HL-60 (cell line): ENCODE results near the gene DSEL.

Experiments used
- DNase-seq, 2 experiments: peaks; one replicate each; pipeline ENCODE4 v3.0.0-alpha.2; 2010 to 2020; ENCODE audit warnings: low read depth in 1 of 2, low spot score in 1 of 2
- H3K27ac ChIP-seq: fragments of 250-450 bp; sonication (Bioruptor Pico); replicated peaks from 2 replicates; pipeline ENCODE4 v1.5.1; 2020; ENCODE audit warnings: mild to moderate bottlenecking, moderate library complexity
- H3K27me3 ChIP-seq: fragments of 250-450 bp; sonication (Bioruptor Pico); 2 replicates; pipeline ENCODE4 v1.5.1; 2021; ENCODE audit warnings: mild to moderate bottlenecking, moderate library complexity; ENCODE audit not compliant: insufficient read depth, poor library complexity, severe bottlenecking
- H3K4me3 ChIP-seq: replicated peaks from 2 replicates; pipeline ENCODE4 v1.5.1; 2011; ENCODE audit warnings: mild to moderate bottlenecking, control low read depth, low read length; ENCODE audit not compliant: insufficient read depth
- CTCF ChIP-seq: IDR thresholded peaks from one replicate; pipeline ENCODE4 v1.5.1; 2011; ENCODE audit warnings: low read length, control low read depth, inconsistent platforms; ENCODE audit not compliant: insufficient read depth
- GABPA ChIP-seq: IDR thresholded peaks from 2 replicates; pipeline ENCODE4 v1.6.1; 2012; ENCODE audit warnings: low read depth
- POLR2AphosphoS5 ChIP-seq: IDR thresholded peaks from 2 replicates; pipeline ENCODE4 v1.6.1; 2012; ENCODE audit warnings: low read depth
- REST ChIP-seq: IDR thresholded peaks from 2 replicates; pipeline ENCODE4 v1.6.1; 2012; ENCODE audit warnings: low read depth; ENCODE audit not compliant: insufficient replicate concordance
- SPI1 ChIP-seq: IDR thresholded peaks from 2 replicates; pipeline ENCODE4 v1.6.1; 2012; ENCODE audit warnings: low read depth, mild to moderate bottlenecking, borderline replicate concordance

Gene DSEL

GRCh38 chr18:67496469-67496868 lies 20.1 kb downstream of the DSEL start:
- Histone ChIP-seq H3K4me3 (no peak overlapping the region), H3K27ac (no peak overlapping the region), H3K27me3 (no peaks in the 10 kb centered on the region)
- TF ChIP-seq SPI1 (no peak), GABPA (no peak), CTCF (no peak), REST (no peak), POLR2AphosphoS5 (no peak)
- no peak for DNase-seq

GRCh38 chr18:67486534-67486933 lies 30.0 kb downstream of the DSEL start:
- DNase-seq, result no peak
- no peak for TF ChIP-seq REST
- no peak for TF ChIP-seq CTCF
- TF ChIP-seq GABPA, result no peak
- Histone ChIP-seq H3K27ac (no peak overlapping the region), H3K4me3 (no peak overlapping the region), H3K27me3 (no peaks in the 10 kb centered on the region)

GRCh38 chr18:67485655-67486054 lies 30.9 kb downstream of the DSEL start:
- Histone ChIP-seq H3K27me3 (no peaks in the 10 kb centered on the region), H3K27ac (no peak overlapping the region), H3K4me3 (no peak overlapping the region)
- TF ChIP-seq SPI1, result no peak
- TF ChIP-seq GABPA, result no peak
- TF ChIP-seq REST, result no peak
- no peak for TF ChIP-seq POLR2AphosphoS5
- TF ChIP-seq CTCF, result no peak
- DNase-seq, result no peak
